RWPE2 (cell line): Measurements from ENCODE around the gene C22orf39.

Experiments
- ATAC-seq: fragments of 200-7000 bp; cut with Tn5 transposase; 3 replicates; pipeline ENCODE4 v1.9.1; 2021; ENCODE audit warnings: low read depth
- DNase-seq: peaks from one replicate; pipeline ENCODE4 v3.0.0-alpha.2; 2020; ENCODE audit warnings: low spot score
- H3K27ac ChIP-seq: fragments of 450-650 bp; 2 replicates; pipeline ENCODE4 v1.5.1; 2017; ENCODE audit warnings: mild to moderate bottlenecking; ENCODE audit not compliant: poor library complexity, severe bottlenecking
- H3K27me3 ChIP-seq: fragments of 250-450 bp; sonication (Bioruptor Pico); 2 replicates; pipeline ENCODE4 v1.5.1; 2021; ENCODE audit warnings: mild to moderate bottlenecking, moderate library complexity; ENCODE audit not compliant: insufficient read depth, poor library complexity, severe bottlenecking
- H3K36me3 ChIP-seq: fragments of 250-450 bp; sonication (Bioruptor Pico); 2 replicates; pipeline ENCODE4 v1.5.1; 2020; ENCODE audit warnings: low read depth, mild to moderate bottlenecking, moderate library complexity
- H3K4me1 ChIP-seq: fragments of 250-450 bp; sonication (Bioruptor Pico); 2 replicates; pipeline ENCODE4 v1.5.1; 2021; ENCODE audit warnings: mild to moderate bottlenecking, moderate library complexity; ENCODE audit not compliant: insufficient read depth, poor library complexity, severe bottlenecking
- H3K4me3 ChIP-seq: fragments of 250-450 bp; sonication (Bioruptor Pico); 2 replicates; pipeline ENCODE4 v1.5.1; 2021; ENCODE audit warnings: mild to moderate bottlenecking, moderate library complexity; ENCODE audit not compliant: severe bottlenecking
- H3K9me3 ChIP-seq: fragments of 250-450 bp; sonication (Bioruptor Pico); 2 replicates; pipeline ENCODE4 v1.5.1; 2021; ENCODE audit warnings: mild to moderate bottlenecking, moderate library complexity; ENCODE audit not compliant: severe bottlenecking
- CTCF ChIP-seq: fragments of 450-650 bp; IDR thresholded peaks from one replicate; pipeline ENCODE4 v1.5.1; 2017; ENCODE audit warnings: mild to moderate bottlenecking, moderate library complexity; ENCODE audit not compliant: poor library complexity, severe bottlenecking

The C22orf39 gene

GRCh38 chr22:19398206-19398605 lies 49.3 kb downstream of the C22orf39 start:
- no peak for DNase-seq
- H3K36me3 ChIP-seq: peaks cover 66% of the 10 kb centered on the region
- ATAC-seq: no peak

DNA sequence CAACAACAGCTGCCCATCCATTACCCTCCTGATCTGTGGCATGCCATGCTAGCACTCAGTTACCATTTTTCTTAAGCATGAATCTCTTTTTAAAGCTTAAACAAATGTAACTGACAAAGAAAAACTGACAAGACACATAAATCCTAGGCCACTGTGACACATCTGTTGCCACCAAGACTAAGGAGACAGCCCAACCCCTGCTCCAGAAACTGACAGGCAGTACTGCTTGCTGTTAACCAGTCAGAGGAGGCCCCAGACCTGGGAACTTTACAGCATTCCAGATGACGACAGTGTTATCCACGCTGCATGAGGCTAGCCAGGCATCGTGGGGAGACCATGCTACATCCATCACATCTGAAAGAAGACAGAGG lies 49.8 kb downstream of the C22orf39 start:
- DNase-seq: no peak
- Histone ChIP-seq H3K4me3 (no peak overlapping the region), H3K4me1 (no peaks in the 10 kb centered on the region), H3K27ac (no peak overlapping the region), H3K36me3 (peaks cover 71% of the 10 kb centered on the region), H3K9me3 (no peaks in the 10 kb centered on the region), H3K27me3 (no peaks in the 10 kb centered on the region)
- no peak for ATAC-seq
- TF ChIP-seq CTCF: no peak

More at GRCh38 chr22:19398206-19398605, 49.3 kb downstream of the C22orf39 start:
- Histone ChIP-seq H3K4me3 (no peak overlapping the region), H3K27me3 (no peaks in the 10 kb centered on the region), H3K4me1 (no peaks in the 10 kb centered on the region), H3K9me3 (no peaks in the 10 kb centered on the region), H3K27ac (no peak overlapping the region)
- TF ChIP-seq CTCF: no peak

DNA sequence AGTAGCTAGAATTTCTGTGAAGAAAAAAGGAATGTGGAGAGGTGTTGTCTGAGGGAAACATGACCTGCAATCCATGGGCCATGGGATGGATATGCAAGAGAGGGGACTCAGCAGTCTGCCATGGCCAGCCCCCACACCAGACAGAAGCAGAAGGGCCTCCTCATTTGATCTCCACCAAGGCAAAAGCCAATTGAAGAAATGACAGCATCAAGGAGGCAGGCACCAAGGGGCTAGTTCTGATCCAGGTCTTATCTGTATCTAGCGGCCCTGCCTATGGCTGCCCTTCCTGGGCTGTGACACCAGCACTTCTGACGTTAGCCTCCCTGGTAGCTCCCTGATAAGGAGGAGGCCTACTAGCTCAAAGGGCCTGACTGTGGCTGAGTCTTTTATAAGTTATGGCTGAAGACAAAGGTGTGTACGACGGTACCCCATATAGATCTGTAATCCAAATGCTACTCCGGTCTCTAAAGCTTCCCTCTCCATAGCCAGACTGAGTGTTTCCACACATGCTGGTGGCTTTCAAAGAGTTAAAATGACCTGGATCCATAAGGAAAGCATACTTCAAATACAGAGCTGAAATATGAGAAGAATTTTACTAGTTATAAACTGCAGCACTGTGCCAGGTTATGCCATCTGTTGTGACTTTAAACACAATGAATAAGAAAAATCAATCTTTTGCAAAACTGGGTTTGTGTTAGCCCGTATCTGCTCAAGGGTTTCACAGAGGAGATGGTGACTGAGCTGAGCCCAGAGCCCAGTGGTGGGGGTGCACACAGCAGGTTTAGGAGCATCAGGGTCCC lies 50.4 kb downstream of the C22orf39 start:
- H3K36me3 ChIP-seq: peaks cover 75% of the 10 kb centered on the region
- no peak for DNase-seq
- no peak for TF ChIP-seq CTCF

DNA sequence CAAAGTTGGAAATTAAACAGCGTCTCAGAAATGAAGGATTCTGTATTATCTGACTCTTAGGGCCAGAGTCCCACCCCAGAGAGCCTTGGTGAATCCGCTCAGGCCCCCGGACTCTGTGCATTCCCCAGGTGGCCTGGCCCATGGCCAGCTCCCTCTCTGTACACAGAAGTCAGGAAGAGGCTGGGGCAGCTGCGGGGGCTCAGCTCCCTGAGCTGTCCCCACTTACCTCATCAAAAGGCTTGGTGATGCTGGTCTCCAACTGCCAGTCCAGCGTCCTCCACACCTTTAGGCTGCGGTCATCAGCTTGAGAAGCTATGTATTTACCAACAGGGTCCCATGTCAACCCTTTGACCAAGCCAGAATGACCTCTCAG lies 51.0 kb downstream of the C22orf39 start:
- no peak for TF ChIP-seq CTCF
- no peak overlapping the region for H3K27ac ChIP-seq
- DNase-seq (no peak), ATAC-seq (no peak)
- H3K9me3 ChIP-seq: no peaks in the 10 kb centered on the region
- H3K4me3 ChIP-seq: no peak overlapping the region
- H3K4me1 ChIP-seq: no peaks in the 10 kb centered on the region
- H3K36me3 ChIP-seq: peaks cover 80% of the 10 kb centered on the region
- no peaks in the 10 kb centered on the region for H3K27me3 ChIP-seq

More for the DNA sequence above, 50.4 kb downstream of the C22orf39 start:
- Histone ChIP-seq H3K4me3 (no peak overlapping the region), H3K27me3 (no peaks in the 10 kb centered on the region), H3K9me3 (no peaks in the 10 kb centered on the region), H3K4me1 (no peaks in the 10 kb centered on the region), H3K27ac (no peak overlapping the region)
- ATAC-seq: no peak

GRCh38 chr22:19395276-19395675 lies 52.2 kb downstream of the C22orf39 start:
- Histone ChIP-seq H3K27me3 (no peaks in the 10 kb centered on the region), H3K27ac (no peak overlapping the region), H3K9me3 (no peaks in the 10 kb centered on the region), H3K36me3 (peaks cover 81% of the 10 kb centered on the region), H3K4me1 (no peaks in the 10 kb centered on the region), H3K4me3 (no peak overlapping the region)
- no peak for ATAC-seq
- no peak for DNase-seq
- no peak for TF ChIP-seq CTCF
